Gastroesophageal sphincter (tissue), 4 donors: Measurements from ENCODE around the gene SEMA3D. TPM values are rescaled to one million over a fixed set of nuclear protein-coding genes. Genes with fewer than 3 reads are reported as not detected.

Source experiments
- ATAC-seq: fragments of 150-250 bp; one replicate; pipeline ENCODE4 v1.9.1; 2016; ENCODE audit warnings: mild to moderate bottlenecking, moderate library complexity
- H3K27ac ChIP-seq, 4 donors: fragments of 200-600 bp; sonication (generic) in 3 of 4; 1 replicate in 3 of 4; 2 replicates in 1 of 4; pipeline ENCODE4 v1.5.1; 2016 to 2019
- H3K27me3 ChIP-seq: fragments of 200-600 bp; sonication (generic); one replicate; pipeline ENCODE4 v1.5.1; 2019
- H3K36me3 ChIP-seq, 2 donors: fragments of 200-600 bp; sonication (generic); one replicate each; pipeline ENCODE4 v1.5.1; 2019; ENCODE audit warnings: control low read depth in 1 of 2
- H3K4me1 ChIP-seq, 3 donors: fragments of 200-600 bp; sonication (generic); 1 replicate in 2 of 3; 2 replicates in 1 of 3; pipeline ENCODE4 v1.5.1; 2016 to 2019; ENCODE audit warnings: control low read depth in 2 of 3
- H3K4me3 ChIP-seq, 2 donors: fragments of 200-600 bp; sonication (generic); one replicate each; pipeline ENCODE4 v1.5.1; 2019; ENCODE audit warnings: mild to moderate bottlenecking in 1 of 2, moderate library complexity in 1 of 2
- H3K9me3 ChIP-seq, 3 donors: fragments of 200-600 bp; sonication (generic); one replicate each; pipeline ENCODE4 v1.5.1; 2017 to 2019; ENCODE audit warnings: control low read depth in 2 of 3
- CTCF ChIP-seq, 4 experiments: fragments of 200-600 bp in 2 of 4; fragments of 450-650 bp in 2 of 4; sonication (generic) in 1 of 4; IDR thresholded peaks; one replicate each; pipeline ENCODE4 v1.5.1; 2017 to 2019; ENCODE audit warnings: antibody characterized with exemption in 4 of 4, mild to moderate bottlenecking in 2 of 4, moderate library complexity in 2 of 4
- EP300 ChIP-seq: sonication (generic); formaldehyde crosslinking; IDR thresholded peaks from one replicate; pipeline ENCODE4 v1.6.1; 2017; ENCODE audit warnings: antibody characterized with exemption, mild to moderate bottlenecking
- POLR2A ChIP-seq, 2 donors: fragments of 450-650 bp; IDR thresholded peaks; one replicate each; pipeline ENCODE4 v1.6.1; 2017; ENCODE audit warnings: antibody characterized with exemption in 2 of 2, mild to moderate bottlenecking in 2 of 2, moderate library complexity in 1 of 2
- POLR2AphosphoS5 ChIP-seq: sonication (generic); formaldehyde crosslinking; IDR thresholded peaks from one replicate; pipeline ENCODE4 v1.6.1; 2017; ENCODE audit warnings: antibody characterized with exemption
- WGBS, 2 donors: methylation state at CpG; one replicate each; pipeline ENCODE4 v1.1.5; 2018; ENCODE audit warnings: low coverage in 1 of 2; 5-methylcytosine and 5-hydroxymethylcytosine counted together
- total RNA-seq, 4 donors: library from RNA; depleted of rRNA; stranded (reverse); fragments of >200 nt; gene quantifications; one replicate each; pipeline ENCODE4 v1.1.0, GENCODE V29; 2016

The SEMA3D gene
- total RNA-seq, 4 donors from 2014 or later: 0.27 to 24.6 (median 6.5) TPM

DNA sequence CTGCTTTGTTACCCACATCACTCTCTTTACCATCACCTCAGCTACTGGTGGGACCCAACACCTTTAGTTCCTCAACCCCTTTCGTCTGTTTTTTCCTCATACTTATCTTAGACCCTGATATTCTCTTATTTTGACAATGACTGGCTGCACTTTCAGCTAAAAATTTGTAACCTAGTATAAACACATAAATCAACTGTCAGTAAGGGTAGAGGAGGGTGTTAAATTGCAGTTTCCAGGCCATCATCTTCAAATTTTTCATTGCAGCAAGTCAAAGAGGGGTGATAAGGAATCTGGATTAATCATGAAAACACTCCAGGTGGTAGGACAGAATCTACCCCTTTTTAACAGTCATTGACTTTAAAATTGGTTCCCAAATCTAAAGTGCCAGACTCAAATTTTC lies 27.9 kb downstream of the SEMA3D start:
- H3K27me3 ChIP-seq: no peaks in the 10 kb centered on the region
- H3K4me1 ChIP-seq: no peaks in the 10 kb centered on the region
- ATAC-seq: no peak
- no peak for TF ChIP-seq EP300
- no peak for TF ChIP-seq CTCF (IDR thresholded peaks at IDR 0.05)
- TF ChIP-seq POLR2AphosphoS5: no peak
- no peak for TF ChIP-seq POLR2A (IDR thresholded peaks at IDR 0.05)
- H3K4me3 ChIP-seq: no peak overlapping the region
- 75 to 100% methylated on average over 1 of the region's 1 CpG for WGBS, 2 donors
- no peak overlapping the region for H3K27ac ChIP-seq
- no peaks in the 10 kb centered on the region for H3K9me3 ChIP-seq
- H3K36me3 ChIP-seq: no peaks in the 10 kb centered on the region

DNA sequence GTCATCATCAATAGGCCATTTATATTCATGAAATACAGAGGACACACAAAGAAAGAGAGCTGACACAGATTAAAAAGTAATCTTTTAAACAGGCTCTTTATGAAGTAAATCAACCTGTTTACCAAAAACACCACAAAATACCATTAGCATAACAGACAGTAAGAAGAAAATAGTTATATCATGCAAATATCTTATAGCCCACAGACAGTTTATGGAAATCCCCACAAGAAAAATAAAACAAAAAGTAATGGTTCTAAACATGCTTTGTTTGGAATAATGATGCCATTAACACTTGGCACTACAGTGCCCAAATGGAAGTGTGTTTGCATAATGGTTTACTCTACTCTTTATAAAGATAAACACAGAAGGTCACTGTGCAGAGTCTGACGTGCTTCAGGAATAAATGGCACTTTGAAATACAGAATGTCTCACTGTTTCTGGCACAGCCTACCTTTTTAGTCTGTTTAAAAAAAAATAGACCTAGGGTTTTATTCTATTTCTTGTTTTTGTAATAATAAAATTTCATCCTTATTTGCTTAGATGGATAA lies 30.1 kb downstream of the SEMA3D start:
- TF ChIP-seq CTCF (IDR thresholded peaks at IDR 0.05): no peak
- TF ChIP-seq POLR2AphosphoS5: peak; percentile 52
- WGBS, 2 donors: 9 to 27% methylated on average over 1 of the region's 1 CpG
- no peaks in the 10 kb centered on the region for H3K27me3 ChIP-seq
- no peak overlapping the region for H3K27ac ChIP-seq
- no peaks in the 10 kb centered on the region for H3K4me1 ChIP-seq
- no peak for ATAC-seq
- no peak overlapping the region for H3K4me3 ChIP-seq
- H3K9me3 ChIP-seq: no peaks in the 10 kb centered on the region
- H3K36me3 ChIP-seq: no peaks in the 10 kb centered on the region

- Histone ChIP-seq H3K27me3 (no peaks in the 10 kb centered on the region), H3K36me3 (no peaks in the 10 kb centered on the region), H3K9me3 (no peaks in the 10 kb centered on the region), H3K4me3 (no peak overlapping the region), H3K4me1 (no peaks in the 10 kb centered on the region), H3K27ac (no peak overlapping the region)
- 57 to 69% methylated on average over 3 of the region's 3 CpGs for WGBS, 2 donors
- TF ChIP-seq POLR2AphosphoS5 (no peak), CTCF (IDR thresholded peaks at IDR 0.05) (no peak), EP300 (no peak), POLR2A (IDR thresholded peaks at IDR 0.05) (no peak)
- no peak for ATAC-seq
Measured at GRCh38 chr7:85154282-85154937, 32.4 kb downstream of the SEMA3D start.

DNA sequence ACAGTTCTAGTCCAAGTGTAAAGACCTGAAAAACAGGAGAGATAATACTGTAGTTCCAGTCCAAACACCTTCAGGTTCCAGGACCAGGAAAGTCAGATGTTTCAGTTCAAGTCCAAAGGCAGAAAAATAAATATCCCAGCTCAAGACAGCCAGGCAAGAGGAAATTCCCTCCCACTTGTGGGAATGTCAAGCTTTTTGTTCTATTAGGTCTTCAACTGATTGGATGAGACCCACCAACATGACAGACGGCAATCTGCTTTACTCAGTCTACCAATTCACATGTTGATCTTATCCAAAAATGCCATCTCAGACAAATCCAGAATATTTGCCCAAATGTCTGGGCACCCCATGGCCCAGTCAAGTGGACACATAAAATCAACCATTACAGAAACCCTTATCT lies 33.1 kb downstream of the SEMA3D start:
- ATAC-seq: no peak
- Histone ChIP-seq H3K27me3 (no peaks in the 10 kb centered on the region), H3K4me3 (no peak overlapping the region), H3K4me1 (no peaks in the 10 kb centered on the region), H3K9me3 (no peaks in the 10 kb centered on the region), H3K27ac (no peak overlapping the region), H3K36me3 (no peaks in the 10 kb centered on the region)
- WGBS, 2 donors: 100% methylated on average over 1 of the region's 1 CpG
- no peak for TF ChIP-seq POLR2A (IDR thresholded peaks at IDR 0.05)
- no peak for TF ChIP-seq POLR2AphosphoS5
- TF ChIP-seq EP300: no peak
- no peak for TF ChIP-seq CTCF (IDR thresholded peaks at IDR 0.05)

- no peaks in the 10 kb centered on the region for H3K4me1 ChIP-seq
- no peak for TF ChIP-seq POLR2A (IDR thresholded peaks at IDR 0.05)
- no peak for TF ChIP-seq CTCF (IDR thresholded peaks at IDR 0.05)
- TF ChIP-seq POLR2AphosphoS5: no peak
- TF ChIP-seq EP300: no peak
- H3K9me3 ChIP-seq: no peaks in the 10 kb centered on the region
- no peaks in the 10 kb centered on the region for H3K27me3 ChIP-seq
- H3K27ac ChIP-seq: no peak overlapping the region
- 87 to 100% methylated on average over 1 of the region's 1 CpG for WGBS, 2 donors
- no peaks in the 10 kb centered on the region for H3K36me3 ChIP-seq
- no peak overlapping the region for H3K4me3 ChIP-seq
- no peak for ATAC-seq
Measured at GRCh38 chr7:85150624-85151023, 36.2 kb downstream of the SEMA3D start.
